DMS 273 (cell line): ENCODE results near the gene ADCYAP1R1.

Source experiments
- DNase-seq: peaks from one replicate; lab custom pipeline; 2025; ENCODE audit not compliant: unreplicated experiment; lab: John Stamatoyannopoulos, UW

ADCYAP1R1 gene

GRCh38 chr7:31036924-31037323 is 15.2 kb upstream of the ADCYAP1R1 start:
- no peak for DNase-seq

DNA sequence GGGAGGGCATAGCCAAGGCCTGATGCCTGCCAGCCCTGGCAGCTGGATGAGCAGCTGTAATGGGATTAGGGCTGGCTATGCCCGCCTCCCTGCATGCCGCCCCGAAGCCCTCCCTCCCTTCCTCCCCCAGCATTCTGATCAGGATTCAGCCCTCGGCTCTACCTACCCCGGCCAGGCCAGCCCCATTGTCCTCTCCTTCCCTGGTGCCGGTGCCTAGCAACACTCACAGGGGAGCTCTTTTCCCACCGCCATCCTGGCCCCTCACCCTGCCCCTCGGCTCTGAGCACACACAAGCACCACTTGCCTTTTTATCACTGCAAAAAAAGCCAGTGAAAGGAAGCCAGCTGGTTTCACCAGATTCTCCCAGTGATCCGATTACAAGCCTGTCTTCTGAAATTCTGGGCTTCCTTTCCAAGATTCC is 9.0 kb upstream of the ADCYAP1R1 start:
- DNase-seq: peak; percentile 97

DNA sequence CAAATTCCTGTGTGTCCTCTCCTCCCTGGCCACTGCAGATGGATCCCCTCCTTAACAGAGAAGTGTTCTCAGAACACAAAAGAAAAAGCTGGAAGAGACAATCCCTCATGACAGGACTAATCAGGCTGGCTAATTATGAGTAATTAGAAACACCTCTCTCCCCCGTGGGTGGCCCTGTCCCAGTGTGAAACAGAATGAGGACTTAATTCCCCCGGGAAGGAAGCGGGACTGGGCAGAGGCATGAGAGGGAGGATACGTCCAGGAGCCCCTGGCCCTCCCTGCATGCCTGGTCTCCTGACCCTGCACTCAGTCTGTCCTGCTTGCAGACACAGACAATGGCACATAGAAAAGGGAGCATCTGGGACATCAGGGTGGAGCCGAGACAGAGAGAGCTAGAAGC is 7.6 kb upstream of the ADCYAP1R1 start:
- no peak for DNase-seq

DNA sequence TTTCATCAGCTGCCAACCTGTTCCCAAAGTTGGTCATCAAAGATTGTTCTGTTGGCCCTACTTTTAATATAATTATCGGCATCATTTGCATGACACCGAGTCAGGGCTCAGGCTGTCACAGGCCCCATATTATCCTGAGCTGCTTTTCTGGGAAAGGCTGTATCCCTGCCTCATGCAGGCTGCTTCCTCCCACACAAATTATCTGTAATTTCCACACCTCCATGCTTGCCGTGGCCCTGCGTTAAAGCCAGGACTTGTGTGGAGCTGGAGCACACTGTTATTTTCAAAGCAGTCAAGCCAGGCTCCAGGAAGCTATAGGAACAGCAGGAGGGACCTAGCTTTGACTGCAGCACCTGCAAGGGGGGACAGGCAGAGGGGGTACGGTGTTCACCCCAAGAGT is 5.4 kb upstream of the ADCYAP1R1 start:
- DNase-seq: no peak

- no peak for DNase-seq
These were observed 4.6 kb upstream of the ADCYAP1R1 start for GRCh38 chr7:31047313-31048146.

DNA sequence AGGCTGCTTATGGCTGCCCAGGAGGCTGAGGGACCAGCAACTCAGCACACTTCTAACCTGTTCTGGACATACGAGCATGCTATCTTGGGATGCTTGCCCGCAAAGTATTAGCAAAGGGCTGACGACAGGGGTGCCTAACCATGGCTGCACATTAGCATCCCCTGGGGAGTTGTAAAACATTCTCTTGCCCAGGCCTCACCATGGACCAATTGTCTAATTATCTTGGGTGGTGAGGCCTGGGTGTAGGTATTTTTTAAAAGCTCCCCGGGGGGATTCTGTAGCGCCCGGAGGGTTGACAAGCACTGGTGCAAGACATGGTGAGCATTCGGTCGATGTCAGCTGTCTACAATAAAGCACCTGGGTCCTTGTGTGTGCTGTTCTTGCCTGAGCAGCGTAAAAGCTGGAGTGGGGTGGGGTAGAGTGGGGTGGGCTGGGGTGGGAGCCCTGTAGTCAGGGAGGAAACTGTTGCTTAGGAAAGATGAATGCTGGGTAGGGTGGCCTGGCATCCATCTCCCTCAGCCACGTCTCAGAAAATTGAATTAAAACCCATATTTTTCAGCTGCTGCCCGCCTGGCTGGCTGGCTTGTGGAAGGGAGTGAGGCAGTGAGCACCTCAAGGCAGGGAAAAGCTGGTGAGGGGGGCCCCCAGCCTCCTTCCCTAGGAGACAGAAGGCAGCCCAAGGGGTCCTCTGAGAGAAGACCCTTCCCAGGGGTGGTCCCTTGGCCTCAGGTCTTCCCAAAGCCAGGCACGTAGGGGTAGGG is 2.9 kb upstream of the ADCYAP1R1 start:
- no peak for DNase-seq

- DNase-seq: no peak
These were observed 356 bp downstream of the ADCYAP1R1 start for GRCh38 chr7:31052487-31052840.

DNA sequence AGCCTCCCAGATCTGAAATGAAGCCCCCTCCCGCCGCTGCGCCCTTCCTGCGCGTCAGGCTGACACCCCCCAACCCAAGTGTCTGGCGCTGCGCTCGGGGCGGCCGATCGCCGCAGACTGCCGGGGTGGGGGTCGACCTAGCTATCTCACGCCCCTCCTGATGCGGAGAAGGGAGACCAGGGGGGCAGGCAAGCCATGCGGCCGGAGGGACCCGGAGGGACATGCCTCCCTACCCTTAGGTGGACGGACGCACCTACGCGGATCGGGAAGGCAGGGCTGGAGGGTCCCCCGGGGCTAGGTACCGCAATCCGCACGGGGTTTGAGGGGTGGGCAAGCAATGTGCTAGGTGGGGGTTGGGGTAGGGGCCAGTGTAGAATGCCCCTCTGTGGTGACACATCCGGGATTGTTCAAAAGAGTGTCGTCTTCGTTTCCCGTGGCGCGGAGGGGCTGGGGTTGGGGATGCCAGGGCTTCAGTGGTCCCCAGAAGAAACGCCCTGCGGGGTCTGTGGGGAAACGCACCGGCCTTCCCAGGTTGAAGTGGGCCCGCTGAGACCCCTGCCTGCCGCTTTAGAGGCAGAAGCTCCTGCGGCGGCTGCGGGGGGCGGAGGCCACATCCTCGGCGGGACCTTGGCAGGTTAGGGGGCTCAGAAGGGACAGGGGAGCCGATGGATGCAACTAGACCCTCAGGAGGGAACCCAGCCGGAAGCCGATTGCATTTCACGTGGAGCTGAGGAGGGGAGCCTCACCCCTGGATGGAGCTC is 913 bp downstream of the ADCYAP1R1 start:
- peak; percentile 67 for DNase-seq

DNA sequence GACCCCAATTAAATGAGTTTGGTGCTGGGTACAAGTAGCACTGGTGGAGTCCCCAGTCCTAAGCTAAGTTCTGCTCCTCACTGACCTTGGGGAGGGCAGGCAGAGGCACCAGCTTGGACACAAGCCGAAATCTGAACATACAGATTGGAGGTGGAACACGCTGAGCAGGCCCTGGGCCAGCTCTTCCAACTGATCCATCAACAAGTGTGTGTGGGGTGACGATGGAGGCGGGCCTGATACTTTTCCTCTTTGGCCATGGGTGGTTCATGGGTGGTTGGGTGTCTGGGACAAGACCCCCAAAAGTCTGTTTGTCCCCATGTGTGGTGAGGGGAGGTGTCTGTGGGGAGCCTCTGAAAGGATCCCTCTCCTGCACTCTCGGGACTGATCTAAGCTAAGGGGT is 1.9 kb downstream of the ADCYAP1R1 start:
- DNase-seq: peak; percentile 31

GRCh38 chr7:31054608-31055278 is 2.6 kb downstream of the ADCYAP1R1 start:
- DNase-seq: no peak

- DNase-seq: no peak
These were observed 3.4 kb downstream of the ADCYAP1R1 start for GRCh38 chr7:31055471-31055870.

- peak; percentile 56 for DNase-seq
These were observed 4.8 kb downstream of the ADCYAP1R1 start for GRCh38 chr7:31056775-31057346.

GRCh38 chr7:31058122-31058521 is 6.0 kb downstream of the ADCYAP1R1 start:
- no peak for DNase-seq

DNA sequence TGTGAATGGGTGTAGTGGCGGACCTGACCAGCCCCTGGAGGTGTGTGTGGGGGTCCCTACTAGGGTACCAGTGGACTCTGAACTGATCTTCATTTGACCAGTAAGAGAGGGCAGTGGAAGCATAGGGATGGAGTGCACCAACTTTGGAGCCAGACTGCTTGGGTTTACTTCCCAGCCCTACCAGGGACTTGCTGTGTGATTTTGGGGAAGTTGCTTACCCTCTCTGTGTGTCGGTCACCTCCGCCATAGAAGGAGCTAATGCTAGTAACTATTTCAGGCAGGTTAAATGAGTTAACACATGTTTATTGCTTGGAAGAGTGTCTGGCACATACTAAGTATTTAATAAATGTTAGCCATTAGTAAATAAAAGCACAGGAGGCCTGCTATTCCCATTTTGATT is 6.6 kb downstream of the ADCYAP1R1 start:
- DNase-seq: no peak

- DNase-seq: peak; percentile 45
These were observed 7.4 kb downstream of the ADCYAP1R1 start for GRCh38 chr7:31059551-31059950.

- no peak for DNase-seq
These were observed 9.1 kb downstream of the ADCYAP1R1 start for GRCh38 chr7:31061185-31061584.

- DNase-seq: no peak
These were observed 10.8 kb downstream of the ADCYAP1R1 start for GRCh38 chr7:31062746-31063435.

GRCh38 chr7:31065021-31065593 is 13.0 kb downstream of the ADCYAP1R1 start:
- no peak for DNase-seq

DNA sequence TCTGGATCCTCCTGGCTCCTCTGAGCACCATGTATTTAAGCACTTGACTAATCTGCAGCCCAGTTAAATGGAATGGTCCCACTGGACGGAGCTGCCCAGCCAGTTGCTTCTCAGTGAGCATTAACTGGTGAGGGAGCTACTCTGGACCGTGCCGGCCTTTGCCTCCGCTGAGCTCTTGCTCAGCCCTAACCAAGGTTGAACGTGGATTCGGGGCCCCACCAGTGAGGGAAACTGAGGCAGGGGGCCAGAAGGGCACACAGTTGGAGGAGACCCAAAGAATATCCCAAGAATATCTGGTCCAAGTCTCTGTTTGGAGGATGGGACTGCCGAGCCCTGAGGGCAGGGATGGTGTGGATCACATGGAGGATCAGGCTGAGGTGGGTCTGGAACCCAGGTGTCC is 13.7 kb downstream of the ADCYAP1R1 start:
- no peak for DNase-seq
